ENCODE results near the gene PCBP4. TPM values are rescaled to one million over a fixed set of nuclear protein-coding genes. Genes with fewer than 3 reads are reported as not detected.

PCBP4 gene
- total RNA-seq, 1 experiment from 2014 or later = 17.9 TPM

DNA sequence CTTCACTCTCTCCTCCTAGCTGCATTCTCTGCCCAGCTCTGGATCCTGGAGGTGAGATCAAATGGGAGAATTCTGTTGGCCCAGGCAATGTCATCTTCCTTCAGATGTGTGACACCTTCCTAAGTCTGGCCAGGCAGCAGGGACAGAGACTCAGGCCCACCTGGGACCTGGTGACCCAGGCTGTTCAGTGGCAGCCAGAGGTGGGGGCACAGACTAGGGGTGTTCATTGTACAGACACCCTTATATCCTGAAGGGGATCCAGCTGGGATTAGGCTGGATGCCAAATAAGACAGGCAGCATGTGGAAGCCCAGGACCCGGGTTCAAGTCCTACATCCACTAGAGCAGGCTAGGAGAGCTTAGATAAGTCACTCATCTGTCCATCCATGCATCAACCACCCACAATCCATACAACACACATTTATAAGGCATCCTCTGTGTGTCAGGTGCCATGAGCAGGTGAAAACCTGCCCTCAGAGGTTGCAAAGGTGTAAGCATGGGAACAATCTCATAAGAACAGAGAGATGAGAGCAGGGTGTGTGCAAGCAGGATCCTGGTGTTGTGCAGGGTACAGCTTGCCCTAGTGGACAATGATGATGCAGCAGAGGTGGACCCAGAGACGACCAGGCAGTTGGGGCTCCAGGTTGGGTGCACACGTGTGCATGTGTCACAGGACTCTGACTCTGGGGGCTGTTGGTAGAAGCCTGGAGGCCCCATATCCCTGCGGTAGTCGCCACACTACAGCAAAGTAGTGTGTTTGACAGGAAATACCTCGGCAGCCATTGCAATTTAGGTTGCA is 46.7 kb upstream of the PCBP4 start:
- no peaks in the 10 kb centered on the region for H3K9me3 ChIP-seq (ENCODE audit: insufficient read depth, low read depth)
- no peak for TF ChIP-seq EZH2 (IDR thresholded peaks at IDR 0.05; ENCODE audit: low read depth)
- TF ChIP-seq, protein P1, sequence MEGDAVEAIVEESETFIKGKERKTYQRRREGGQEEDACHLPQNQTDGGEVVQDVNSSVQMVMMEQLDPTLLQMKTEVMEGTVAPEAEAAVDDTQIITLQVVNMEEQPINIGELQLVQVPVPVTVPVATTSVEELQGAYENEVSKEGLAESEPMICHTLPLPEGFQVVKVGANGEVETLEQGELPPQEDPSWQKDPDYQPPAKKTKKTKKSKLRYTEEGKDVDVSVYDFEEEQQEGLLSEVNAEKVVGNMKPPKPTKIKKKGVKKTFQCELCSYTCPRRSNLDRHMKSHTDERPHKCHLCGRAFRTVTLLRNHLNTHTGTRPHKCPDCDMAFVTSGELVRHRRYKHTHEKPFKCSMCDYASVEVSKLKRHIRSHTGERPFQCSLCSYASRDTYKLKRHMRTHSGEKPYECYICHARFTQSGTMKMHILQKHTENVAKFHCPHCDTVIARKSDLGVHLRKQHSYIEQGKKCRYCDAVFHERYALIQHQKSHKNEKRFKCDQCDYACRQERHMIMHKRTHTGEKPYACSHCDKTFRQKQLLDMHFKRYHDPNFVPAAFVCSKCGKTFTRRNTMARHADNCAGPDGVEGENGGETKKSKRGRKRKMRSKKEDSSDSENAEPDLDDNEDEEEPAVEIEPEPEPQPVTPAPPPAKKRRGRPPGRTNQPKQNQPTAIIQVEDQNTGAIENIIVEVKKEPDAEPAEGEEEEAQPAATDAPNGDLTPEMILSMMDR (conservative IDR thresholded peaks at IDR 0.05) = no peak

DNA sequence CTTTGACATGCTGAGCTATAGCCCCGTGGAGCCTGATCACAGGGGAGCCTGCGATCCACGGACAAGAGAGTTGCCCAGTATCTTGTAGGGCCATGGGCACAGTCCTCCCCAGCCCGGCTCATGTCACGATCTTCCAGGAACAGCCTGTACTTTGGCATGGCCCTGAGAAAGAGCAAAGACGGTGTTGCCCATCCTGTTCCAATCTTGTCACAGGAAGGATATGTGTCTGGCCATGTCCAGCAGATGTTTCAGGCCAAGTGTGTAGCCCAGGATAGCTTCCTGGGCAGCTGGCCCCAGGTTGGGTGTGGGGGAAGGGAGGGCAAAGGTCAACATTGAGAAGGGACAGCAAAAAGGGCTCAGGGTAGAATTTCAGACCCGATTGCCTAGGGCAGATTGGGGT is 45.4 kb upstream of the PCBP4 start:
- H3K27me3 ChIP-seq (ENCODE audit: insufficient read depth, low read depth) = no peaks in the 10 kb centered on the region
- no TSS peak for BruUV-seq (replicated peaks)

More for the DNA sequence above, 46.7 kb upstream of the PCBP4 start:
- BruUV-seq (replicated peaks) = no TSS peak
- no peaks in the 10 kb centered on the region for H3K79me2 ChIP-seq (ENCODE audit: low read depth)
- POLR2A ChIA-PET (ENCODE audit: unreplicated experiment) = interaction anchor here (0.5 to 0.6 kb wide), 3 partner anchors 16 to 43 kb away, joined by 3 to 6 read pairs (median 3); no protein-coding TSS in a partner anchor
- no peaks in the 10 kb centered on the region for H3K4me1 ChIP-seq (replicated peaks; ENCODE audit: insufficient read depth)
- H3K36me3 ChIP-seq (ENCODE audit: low read depth) = no peaks in the 10 kb centered on the region
- H3F3A ChIP-seq (ENCODE audit: insufficient read depth, low read depth) = no peaks in the 10 kb centered on the region
- no peak overlapping the region for H2AFZ ChIP-seq
- CTCF ChIA-PET = interaction anchor here (0.5 to 0.6 kb wide), 2 partner anchors 10 to 36 kb away, joined by 3 read pairs; no protein-coding TSS in a partner anchor
- intact Hi-C loops (cut with micrococcal nuclease; ENCODE audit: unreplicated experiment) = no loop called here
- H3K9me2 ChIP-seq (ENCODE audit: insufficient read depth) = no peaks in the 10 kb centered on the region
- H4K20me1 ChIP-seq (ENCODE audit: insufficient read depth) = no peaks in the 10 kb centered on the region
- H3K27me3 ChIP-seq (ENCODE audit: insufficient read depth, low read depth) = no peaks in the 10 kb centered on the region
- no peak overlapping the region for H3K4me3 ChIP-seq
- H3K4me2 ChIP-seq = no peak overlapping the region
- no peak overlapping the region for H3K27ac ChIP-seq
- DNase-seq = no peak

DNA sequence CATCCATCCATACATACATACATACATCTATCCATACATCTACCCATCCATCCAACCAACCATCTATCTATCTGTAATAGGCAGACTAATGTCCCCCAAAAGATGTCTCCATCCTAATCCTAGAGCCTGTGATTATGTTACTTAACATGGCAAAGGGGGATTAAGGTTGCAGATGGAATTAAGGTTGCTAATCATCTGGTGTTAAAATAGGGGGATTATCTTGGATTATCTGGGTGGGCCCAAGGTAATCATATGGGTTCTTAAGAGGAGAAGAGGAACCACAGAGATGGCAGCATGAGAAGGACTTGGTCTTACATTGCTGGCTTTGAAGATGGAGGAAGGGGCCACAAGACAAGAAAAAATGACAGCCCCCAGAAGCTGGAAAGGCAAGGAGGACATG is 43.2 kb upstream of the PCBP4 start:
- TF ChIP-seq, protein P1 (conservative IDR thresholded peaks at IDR 0.05) = no peak
- no peak for TF ChIP-seq EZH2 (IDR thresholded peaks at IDR 0.05; ENCODE audit: low read depth)
- no peak for DNase-seq
- intact Hi-C loops (cut with micrococcal nuclease; ENCODE audit: unreplicated experiment) = no loop called here
- Histone ChIP-seq H3K4me3 (no peak overlapping the region), H3K27ac (no peak overlapping the region), H3F3A (ENCODE audit: insufficient read depth, low read depth) (no peaks in the 10 kb centered on the region), H4K20me1 (ENCODE audit: insufficient read depth) (no peaks in the 10 kb centered on the region), H3K36me3 (ENCODE audit: low read depth) (no peaks in the 10 kb centered on the region), H3K27me3 (ENCODE audit: insufficient read depth, low read depth) (no peaks in the 10 kb centered on the region), H3K9me3 (ENCODE audit: insufficient read depth, low read depth) (no peaks in the 10 kb centered on the region), H3K4me1 (replicated peaks; ENCODE audit: insufficient read depth) (no peaks in the 10 kb centered on the region), H3K4me2 (no peak overlapping the region), H2AFZ (no peak overlapping the region), H3K79me2 (ENCODE audit: low read depth) (no peaks in the 10 kb centered on the region), H3K9me2 (ENCODE audit: insufficient read depth) (no peaks in the 10 kb centered on the region)
- ChIA-PET CTCF (interaction anchor here (0.7 kb wide), 1 partner anchor 30 kb away, joined by 16 read pairs; no protein-coding TSS in a partner anchor), POLR2A (ENCODE audit: unreplicated experiment) (no interaction called here)
- BruUV-seq (replicated peaks) = no TSS peak

More for the DNA sequence above, 45.4 kb upstream of the PCBP4 start:
- H4K20me1 ChIP-seq (ENCODE audit: insufficient read depth) = no peaks in the 10 kb centered on the region
- H3K9me3 ChIP-seq (ENCODE audit: insufficient read depth, low read depth) = no peaks in the 10 kb centered on the region
- TF ChIP-seq, protein P1 (conservative IDR thresholded peaks at IDR 0.05) = no peak
- TF ChIP-seq EZH2 (IDR thresholded peaks at IDR 0.05; ENCODE audit: low read depth) = no peak
- H3K4me3 ChIP-seq = no peak overlapping the region
- POLR2A ChIA-PET (ENCODE audit: unreplicated experiment) = interaction anchor here (0.9 kb wide), 1 partner anchor 349 kb away, joined by 4 read pairs; no protein-coding TSS in a partner anchor
- H3K27ac ChIP-seq = no peak overlapping the region
- CTCF ChIA-PET = no interaction called here
- H3K79me2 ChIP-seq (ENCODE audit: low read depth) = no peaks in the 10 kb centered on the region
- no peak overlapping the region for H3K4me2 ChIP-seq
- intact Hi-C loops (cut with micrococcal nuclease; ENCODE audit: unreplicated experiment) = no loop called here
- no peaks in the 10 kb centered on the region for H3K36me3 ChIP-seq (ENCODE audit: low read depth)
- no peak overlapping the region for H2AFZ ChIP-seq
- DNase-seq = no peak
- H3K4me1 ChIP-seq (replicated peaks; ENCODE audit: insufficient read depth) = no peaks in the 10 kb centered on the region
- H3K9me2 ChIP-seq (ENCODE audit: insufficient read depth) = no peaks in the 10 kb centered on the region
- no peaks in the 10 kb centered on the region for H3F3A ChIP-seq (ENCODE audit: insufficient read depth, low read depth)

Data from PC-9 (cell line).